Kidney tubule cell (primary cell): ENCODE results near the gene SMC5.
"Not testable (repeated sequence)": the region's sequence is repeated elsewhere in the genome, so short reads cannot be mapped to it uniquely, and the experiment has no call there.

Experiments used
- DNase-seq: peaks from one replicate; pipeline ENCODE4 v3.0.0-alpha.2; 2018; ENCODE audit warnings: low spot score

SMC5 gene

DNA sequence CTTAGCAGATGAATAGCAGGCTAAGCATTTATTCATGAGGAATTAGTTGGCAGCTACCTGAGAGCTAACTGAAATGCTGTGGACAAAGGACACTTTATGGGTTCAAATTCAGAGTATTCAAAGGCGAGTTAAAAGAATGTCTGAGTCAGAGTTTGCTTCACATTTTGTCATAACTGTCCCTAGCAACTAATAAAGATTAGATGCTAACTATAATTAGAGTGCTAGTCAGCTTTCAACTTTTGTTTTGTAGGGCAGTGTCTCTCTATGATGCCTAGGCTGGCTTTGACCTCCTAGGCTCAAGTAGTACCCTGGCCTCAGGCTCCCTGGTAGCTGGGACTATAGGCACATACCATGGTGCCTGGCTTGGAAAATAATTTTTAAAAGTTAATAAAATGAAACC is 4.6 kb downstream of the SMC5 start:
- peak; percentile 66 for DNase-seq

DNA sequence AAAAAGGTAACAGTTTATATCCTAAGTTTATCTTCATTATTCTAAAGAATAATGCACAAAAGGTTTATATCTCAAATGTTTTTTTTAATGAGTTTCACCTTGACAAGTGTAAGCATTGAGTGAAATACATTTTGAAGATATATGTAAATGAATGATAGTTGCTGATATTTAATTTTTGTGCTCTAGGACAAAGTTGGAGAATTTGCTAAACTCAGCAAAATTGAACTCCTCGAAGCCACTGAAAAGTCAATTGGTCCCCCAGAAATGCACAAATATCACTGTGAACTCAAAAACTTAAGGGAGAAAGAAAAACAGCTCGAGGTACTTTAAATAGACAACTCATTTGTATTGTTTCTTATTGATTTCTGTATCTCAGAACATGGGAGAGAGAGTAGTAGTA is 19.5 kb downstream of the SMC5 start:
- no peak for DNase-seq

DNA sequence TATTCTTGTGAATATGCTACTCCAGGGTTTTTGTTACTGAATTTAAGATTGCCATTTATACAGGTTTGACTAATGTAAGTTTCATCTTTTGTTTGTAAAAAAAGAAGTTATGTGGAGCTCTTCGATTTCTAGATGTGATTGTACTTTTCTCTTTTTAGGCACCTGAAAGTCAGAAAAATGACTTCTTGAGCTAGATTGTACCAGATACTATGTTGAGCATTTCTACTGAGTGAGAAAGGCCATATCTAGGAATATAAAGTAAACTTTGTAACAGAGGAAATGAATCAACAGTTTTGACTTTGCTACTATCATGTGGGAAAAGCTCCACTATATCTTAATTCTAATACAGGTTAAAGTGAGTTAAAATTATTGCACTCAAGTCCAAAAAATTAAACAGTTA is 25.1 kb downstream of the SMC5 start:
- DNase-seq: no peak

DNA sequence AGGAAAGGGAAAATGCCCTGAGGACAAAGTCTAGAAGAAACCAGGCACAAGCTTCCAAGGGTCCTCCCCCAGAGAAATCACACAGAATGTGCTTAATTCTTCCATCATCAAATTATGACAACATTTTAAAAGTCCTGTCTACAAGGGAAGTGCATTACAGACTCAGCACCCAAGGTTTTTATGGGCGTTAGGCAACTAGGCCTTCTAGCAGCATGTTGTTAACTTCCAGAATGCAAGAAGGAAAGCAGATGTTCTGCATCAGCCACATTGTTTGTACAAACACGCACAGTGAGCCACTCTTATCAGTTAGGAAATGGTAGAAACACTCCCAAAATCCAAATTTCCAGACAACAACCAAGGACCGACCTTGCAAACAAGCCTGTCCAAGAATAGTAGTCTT is 26.5 kb downstream of the SMC5 start:
- DNase-seq: no peak

DNA sequence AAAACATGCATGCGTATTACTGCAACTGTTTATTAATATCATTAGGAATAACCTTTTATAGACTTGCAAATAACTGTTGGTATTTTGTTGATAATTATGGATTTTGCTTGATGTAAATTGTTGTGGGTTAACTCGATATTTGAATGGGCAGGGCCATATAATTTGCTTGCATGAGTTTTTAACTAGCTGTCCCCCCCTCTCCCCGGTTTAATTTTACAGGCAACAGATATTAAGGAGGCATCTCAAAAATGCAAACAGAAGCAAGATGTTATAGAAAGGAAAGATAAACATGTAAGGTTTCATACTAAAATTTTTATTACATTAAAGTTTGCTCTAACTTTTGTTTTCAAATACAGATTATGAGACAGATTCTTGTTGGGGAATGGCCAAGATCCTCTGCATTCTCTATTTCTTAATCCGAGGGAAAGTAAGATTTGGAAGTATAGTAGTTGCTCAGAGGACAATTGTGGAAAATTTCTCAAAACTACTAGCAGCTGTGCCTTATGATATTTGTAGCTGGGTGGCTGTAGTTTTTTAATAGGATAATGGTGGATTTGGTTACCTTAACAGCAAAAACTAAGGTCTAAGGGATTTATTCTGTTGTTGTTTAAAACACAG is 27.3 kb downstream of the SMC5 start:
- DNase-seq: no peak

DNA sequence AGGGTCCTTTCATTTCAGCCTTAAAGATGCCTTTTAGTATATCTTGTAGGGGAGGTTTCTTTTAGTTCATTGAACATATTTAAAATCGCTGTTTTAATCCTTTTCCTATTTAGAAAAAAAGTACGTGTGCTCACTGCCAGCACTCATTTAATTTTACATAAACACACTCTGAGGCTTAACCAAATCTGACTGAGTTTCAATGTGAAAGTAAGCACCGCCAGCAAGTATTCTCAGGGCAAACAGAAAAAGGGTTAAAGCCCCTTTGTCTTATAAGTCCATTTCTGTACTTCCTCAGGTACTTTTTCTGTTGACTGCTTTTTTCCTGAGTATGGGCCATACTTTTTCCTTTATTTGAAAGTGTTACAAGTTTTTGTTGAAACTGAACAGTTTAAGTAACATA is 31.8 kb downstream of the SMC5 start:
- no peak for DNase-seq

DNA sequence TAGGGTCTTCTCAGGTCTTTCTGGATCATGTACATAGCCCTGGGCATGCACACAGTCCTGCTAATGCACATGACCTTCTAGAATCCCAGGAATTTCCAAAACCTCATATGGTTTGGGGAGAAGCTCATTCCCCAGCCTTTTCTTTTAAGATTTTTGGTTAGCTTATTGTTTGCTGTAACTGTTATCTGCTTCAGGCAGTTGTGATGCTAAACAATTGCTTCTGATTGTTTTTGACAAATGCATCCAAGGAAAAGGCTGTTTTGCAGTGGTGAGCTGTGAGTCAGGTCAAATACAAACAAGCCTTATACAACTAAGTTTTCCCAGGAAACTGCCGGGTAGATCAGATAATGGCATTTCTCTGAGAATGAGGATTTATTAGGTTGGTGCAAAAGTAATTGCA is 32.7 kb downstream of the SMC5 start:
- DNase-seq: no peak

DNA sequence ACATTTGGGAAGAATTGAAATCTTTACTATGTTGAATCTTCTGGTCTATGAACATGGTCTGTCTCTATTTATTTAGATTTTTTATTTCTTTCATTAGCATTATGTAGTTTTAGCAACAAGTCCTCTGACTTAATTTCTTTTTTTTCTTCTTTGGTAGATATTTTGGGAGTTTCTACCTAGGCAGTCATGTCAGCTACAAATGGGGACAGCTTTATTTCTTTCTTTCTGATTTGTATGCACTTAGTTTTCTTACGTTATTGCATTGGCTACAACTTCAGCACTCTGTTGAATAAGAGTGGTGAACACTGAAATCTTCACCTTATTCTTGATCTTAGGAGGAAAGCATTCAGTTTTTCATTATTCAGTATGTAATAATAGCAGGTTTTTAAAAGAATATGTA is 33.5 kb downstream of the SMC5 start:
- DNase-seq: no peak

DNA sequence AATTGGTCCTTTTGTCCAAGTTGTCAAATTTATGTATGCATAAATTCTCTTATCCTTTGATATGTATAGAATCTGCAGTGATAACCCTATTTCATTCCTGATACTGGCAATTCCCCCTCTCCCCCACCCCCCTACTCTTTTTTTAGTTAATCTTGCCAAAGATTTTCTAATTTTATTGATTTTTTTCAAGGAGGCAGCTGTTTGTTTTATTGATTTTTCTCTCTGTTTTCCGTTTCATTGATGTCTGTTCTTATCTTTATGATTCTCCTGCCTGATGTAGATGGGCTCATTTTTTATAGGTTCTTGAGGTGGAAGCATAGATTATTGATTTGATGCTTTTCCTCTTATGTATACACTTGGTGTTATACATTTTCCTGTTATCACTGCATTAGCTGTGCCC is 34.4 kb downstream of the SMC5 start:
- DNase-seq: no peak

DNA sequence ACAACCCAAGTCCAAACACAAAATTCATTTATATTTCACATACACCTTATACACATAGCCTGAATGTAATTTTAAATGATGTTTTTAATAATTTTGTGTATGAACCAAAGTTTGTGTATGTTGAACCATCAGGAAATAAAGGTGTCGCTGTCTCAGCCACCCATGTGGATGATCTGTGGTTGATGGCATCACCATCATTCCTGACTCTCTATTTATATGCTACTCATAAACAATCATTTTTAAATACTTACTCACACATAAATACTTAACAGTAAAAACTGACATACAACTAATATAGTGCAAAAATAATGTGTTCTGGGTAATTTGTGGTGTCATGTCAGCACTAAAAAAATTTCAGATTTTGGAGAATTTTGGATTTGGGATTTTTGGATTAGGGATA is 38.4 kb downstream of the SMC5 start:
- DNase-seq: peak; percentile 17

DNA sequence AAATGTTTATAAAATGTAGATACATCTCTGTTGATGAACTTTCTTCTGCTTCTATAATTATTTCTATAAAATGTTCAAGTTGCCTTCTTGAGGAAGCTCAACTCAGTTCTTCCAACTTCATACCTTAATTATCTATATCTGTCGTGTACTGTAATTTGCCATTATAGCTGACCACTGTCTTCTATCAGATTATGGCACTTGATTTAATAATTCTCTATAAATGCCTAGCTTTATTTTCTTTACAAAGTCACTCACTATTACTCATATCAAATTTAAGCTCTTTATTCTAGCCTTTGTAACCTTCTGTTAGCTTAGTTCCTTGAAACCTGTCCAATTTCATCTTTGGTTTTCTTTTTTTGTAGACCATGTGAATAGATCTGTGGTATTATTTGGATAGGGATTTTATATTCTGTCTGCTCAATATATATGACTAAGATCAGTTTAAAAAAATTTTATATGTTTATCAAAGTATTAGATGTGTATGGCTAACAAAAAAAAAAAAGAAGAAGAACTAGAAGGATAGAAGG is 39.5 kb downstream of the SMC5 start:
- no peak for DNase-seq

DNA sequence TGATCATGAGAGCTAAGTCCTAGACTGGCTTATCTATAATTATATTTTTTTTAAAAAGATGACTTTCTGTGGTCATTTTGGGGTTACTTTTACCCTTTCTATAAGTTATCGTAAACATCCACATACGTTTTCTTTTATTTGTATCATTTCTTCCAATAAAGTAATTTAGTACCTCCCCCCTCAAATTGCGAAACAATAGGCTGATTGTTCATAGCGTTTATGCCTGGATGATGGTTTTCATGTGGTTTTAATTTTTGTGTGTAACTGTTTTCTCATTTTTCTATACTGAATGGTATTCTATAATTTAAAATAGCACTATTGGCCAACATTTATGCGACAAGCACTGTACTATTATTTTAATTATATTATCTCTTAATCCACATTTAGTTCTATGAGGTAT is 44.5 kb downstream of the SMC5 start:
- no peak for DNase-seq

DNA sequence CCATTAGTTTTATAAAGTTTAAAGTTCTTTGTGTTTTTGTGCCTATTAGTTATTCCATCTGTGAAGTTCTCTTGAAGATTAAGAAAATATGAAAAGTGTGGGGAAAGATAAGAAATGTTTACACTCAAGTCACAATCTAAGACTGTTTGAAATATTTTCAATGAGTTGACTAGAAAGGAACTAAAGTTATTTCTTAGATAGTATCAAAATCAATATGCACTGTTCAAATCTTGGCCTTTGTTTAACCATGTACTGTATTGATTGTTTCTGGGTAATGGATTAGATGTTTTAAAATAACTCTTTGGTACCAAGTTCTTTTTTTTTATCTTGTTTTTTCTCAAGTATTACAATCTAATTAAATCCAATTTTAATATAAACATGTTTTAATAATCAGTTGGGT is 46.0 kb downstream of the SMC5 start:
- no peak for DNase-seq

DNA sequence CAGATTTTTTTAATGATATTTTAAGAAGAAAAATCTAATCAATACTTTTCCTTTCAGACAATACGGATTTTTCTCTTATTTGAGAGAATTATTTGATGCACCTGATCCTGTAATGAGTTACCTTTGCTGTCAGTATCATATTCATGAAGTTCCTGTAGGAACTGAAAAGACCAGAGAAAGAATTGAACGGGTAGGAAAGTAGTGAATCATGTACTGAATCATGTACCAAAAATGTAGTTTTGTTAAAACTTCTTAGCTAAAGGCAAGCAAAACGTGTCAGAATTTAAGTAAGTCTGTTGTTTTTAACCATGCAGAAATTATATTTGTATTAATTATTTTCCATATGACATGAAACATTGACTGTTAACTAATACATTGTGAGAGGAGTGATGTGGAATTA is 56.6 kb downstream of the SMC5 start:
- DNase-seq: peak; percentile 32

DNA sequence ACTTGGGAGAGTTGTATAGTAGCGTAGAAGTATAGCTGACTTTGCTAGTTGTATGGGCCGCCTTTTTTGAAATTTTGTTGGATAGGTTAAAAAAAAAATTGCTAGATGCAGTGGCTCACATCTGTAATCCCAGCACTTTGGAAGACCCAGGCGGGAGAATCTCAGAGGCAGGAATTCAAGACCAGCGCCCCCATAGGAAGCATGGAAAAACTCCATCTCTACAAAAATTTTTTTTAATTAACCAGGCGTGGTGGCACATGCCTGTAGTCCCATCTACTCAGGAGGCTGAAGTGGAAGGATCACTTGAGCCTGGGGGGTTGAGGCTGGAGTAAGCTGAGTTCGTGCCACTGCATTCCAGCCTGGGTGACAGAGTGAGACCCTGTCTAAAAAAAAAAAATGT is 59.2 kb downstream of the SMC5 start:
- DNase-seq: no peak

DNA sequence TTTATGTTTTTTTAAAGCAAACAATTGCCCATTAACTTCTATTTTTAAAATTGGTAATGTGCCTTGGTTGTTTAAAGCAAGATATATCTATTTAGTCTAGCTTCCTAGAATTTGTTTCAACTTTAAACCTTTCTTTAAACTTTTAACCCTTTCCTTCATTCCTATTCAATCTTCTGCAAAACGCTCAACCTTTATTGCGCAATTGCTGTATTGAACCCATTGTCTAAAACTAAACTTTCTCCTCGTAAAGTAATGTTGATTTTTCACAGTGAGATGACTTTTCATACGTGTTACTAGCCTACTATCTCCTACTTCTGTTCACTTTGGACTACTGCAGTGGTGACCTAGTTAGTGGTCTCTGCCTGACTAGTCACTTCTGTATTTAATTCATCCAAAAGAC is 63.3 kb downstream of the SMC5 start:
- no peak for DNase-seq

DNA sequence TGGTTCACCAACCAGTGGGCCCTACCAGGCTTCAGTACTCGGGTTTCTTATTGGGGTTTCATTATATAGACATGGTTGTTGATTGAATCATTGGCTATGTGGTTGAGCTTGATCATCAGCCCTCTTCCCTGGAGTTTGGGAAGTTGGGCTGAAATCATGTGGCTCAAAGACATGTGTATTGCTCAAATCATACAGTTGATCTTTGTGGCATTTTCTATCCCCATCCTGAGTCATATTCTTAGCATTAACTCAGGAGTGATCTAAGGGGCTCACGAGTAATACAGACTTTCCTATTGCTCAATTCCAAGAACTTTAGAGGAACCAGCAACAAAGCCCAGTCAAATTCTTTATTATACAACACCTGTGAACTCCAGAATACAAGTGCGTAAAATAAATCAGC is 66.2 kb downstream of the SMC5 start:
- DNase-seq: peak; percentile 77

DNA sequence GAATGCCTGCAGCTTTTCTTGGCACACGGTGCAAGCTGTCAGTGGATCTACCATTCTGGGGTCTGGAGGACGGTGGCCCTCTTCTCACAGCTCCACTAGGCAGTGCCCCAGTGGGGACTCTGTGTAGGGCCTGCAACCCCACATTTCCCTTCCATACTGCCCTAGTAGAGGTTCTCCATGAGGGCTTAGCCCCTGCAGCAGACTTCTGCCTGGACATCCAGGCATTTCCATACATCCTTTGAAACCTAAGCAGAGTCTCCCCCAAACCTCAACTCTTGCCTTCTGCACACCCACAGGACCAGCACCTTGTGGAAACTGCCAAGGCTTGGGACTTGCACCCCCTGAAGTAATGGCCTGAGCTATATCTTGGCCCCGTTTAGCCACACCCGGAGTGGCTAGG is 69.8 kb downstream of the SMC5 start:
- not testable (repeated sequence) for DNase-seq

DNA sequence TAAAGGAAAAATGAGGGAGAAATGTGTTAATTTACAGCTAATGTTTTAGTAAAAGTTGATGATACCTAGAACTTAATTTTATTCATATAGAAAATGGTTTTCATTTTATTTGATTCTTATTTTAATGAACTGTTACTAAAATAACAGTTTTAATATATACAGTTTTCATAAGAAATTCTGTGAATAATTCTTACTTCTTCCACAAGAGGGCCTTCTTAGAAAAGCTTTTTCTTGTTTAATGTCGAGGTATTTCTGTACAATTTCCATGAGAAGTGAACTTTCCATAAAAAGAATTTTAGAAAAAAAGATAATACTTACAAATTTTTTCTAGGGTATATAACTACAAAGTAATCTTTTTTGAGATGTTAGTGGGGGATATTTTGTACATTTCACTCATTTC is 81.8 kb downstream of the SMC5 start:
- peak; percentile 35 for DNase-seq

DNA sequence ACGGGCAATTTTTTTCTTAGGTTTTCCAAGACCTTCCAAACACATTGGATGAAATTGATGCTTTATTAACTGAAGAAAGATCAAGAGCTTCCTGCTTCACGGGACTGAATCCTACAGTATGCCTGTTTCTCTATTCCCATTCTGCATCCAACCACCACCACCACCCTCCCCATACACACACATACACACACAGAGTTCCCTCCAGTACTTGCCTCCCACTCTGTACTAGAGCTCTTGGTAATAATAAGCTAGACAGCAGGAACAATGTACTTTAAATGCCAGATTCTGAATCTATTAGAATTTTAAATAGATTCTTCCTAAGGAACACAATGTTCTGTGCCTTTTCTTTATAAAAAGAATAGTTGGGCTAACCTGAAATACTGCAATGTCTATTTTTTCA is 88.3 kb downstream of the SMC5 start:
- no peak for DNase-seq

DNA sequence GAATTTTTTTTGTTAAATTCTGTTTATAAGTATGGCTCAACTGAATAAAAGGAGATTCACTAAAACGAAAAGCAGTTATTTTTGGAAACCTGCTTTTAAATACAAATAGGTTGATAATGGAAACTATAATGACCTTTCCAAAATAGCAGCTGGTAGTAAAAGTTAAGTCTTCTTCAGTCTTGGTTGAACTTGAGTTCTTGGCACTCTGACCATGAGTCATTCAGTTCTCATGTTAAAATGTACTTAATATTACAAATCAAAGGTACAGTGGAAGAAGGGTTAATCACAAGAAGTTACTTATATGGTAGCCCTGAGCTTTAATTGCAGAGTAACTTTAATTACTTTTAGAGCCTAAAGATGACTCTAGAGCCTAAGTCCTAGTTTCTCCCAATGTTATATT is 93.6 kb downstream of the SMC5 start:
- no peak for DNase-seq

DNA sequence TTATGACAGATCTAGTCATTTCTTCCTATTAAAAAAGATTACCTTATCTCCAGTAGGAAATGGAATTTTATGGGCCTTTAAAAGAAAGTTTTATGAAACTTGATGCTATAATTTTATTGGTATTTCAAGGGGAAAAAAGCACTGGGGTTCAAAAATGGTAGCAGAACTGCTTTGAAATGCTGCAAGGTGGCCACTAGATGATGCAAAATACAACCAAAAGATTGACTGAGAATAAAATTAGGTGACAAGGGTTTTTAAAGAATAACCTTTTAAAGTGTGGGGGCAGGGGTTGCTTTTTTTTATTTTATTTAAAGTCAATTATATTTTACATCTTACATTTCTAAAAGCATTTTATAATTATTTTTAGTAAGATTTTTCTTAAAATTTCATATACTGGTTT is 94.0 kb downstream of the SMC5 start:
- no peak for DNase-seq

DNA sequence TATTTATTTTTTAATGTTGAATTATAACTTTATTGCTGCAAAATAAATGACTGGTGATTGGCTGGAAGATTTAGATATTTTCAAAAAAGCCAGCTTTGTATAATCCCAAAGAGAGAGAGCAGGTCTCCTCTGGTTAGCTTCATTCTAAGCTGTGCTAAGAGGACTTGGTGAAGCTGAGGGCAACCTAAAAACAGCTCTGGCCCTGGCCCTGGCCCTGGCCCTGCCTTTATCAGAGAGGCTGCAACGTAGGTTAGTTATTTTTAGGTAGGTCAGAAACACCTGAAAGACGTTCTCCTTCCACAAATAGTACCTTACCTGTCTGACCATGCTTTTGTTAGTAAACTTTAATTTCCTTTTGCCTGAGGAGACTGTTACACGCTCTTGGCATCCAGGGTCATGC is 97.0 kb downstream of the SMC5 start:
- no peak for DNase-seq

DNA sequence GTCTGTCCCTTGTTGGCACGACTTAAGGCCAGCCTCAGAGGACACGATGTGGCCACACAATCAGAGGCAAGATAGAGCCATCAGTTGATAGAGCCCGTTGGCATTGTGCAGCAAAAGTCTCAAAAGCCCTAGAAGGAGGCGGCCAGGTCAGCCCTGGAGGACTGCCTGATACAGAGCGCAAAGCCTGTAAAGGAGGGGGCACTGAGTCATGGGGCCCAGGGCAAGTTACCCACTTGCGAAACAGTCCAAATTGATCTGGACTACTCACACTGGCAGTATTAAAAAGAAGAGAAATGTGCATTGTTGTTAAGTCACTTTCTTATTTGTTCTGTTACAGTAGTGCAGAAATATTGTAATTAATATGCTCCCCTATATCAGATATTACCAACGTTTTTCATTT is 104.2 kb downstream of the SMC5 start:
- DNase-seq: no peak

DNA sequence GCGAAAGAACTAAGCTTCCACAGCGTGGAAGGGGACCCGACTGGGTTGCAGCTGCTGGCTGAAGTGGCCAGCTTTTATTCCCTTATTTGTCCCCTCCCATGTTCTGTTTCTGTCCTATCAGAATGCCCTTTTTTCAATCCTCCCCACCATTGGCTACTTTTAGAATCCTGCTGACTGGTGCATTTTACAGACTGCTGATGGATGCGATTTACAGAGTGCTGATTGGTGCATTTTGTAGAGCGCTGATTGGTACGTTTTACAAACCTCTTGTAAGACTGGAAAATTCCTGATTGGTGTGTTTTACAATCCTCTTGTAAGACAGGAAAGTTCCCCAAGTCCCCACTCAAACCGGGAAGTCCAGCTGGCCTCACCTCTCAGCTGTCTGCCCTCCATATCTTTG is 105.0 kb downstream of the SMC5 start:
- DNase-seq: no peak
